GM19438 (cell line): ENCODE data around the gene YARS1.
"Not testable (repeated sequence)": the region's sequence is repeated elsewhere in the genome, so short reads cannot be mapped to it uniquely, and the experiment has no call there.

Experiments used
- ATAC-seq: cut with Tn5 transposase; IDR thresholded peaks from one replicate; pipeline ENCODE4 v1.9.1; 2021; ENCODE audit warnings: low read depth; ENCODE audit not compliant: unreplicated experiment

The YARS1 gene

GRCh38 chr1:32817815-32818786, 943 bp upstream of the YARS1 start:
- ATAC-seq = peak; percentile 4

GRCh38 chr1:32816676-32817158, 441 bp downstream of the YARS1 start:
- ATAC-seq = no peak

GRCh38 chr1:32813941-32814739, 3.0 kb downstream of the YARS1 start:
- ATAC-seq = no peak

GRCh38 chr1:32811917-32812316, 5.2 kb downstream of the YARS1 start:
- ATAC-seq = no peak

GRCh38 chr1:32811265-32811664, 5.9 kb downstream of the YARS1 start:
- ATAC-seq = no peak

- ATAC-seq = no peak
Measured at GRCh38 chr1:32810358-32810757, 6.8 kb downstream of the YARS1 start.

- no peak for ATAC-seq
Measured at GRCh38 chr1:32808580-32808979, 8.6 kb downstream of the YARS1 start.

- no peak for ATAC-seq
Measured at GRCh38 chr1:32806910-32807523, 10.1 kb downstream of the YARS1 start.

GRCh38 chr1:32806290-32806689, 10.9 kb downstream of the YARS1 start:
- no peak for ATAC-seq

- ATAC-seq = not testable (repeated sequence)
Measured at GRCh38 chr1:32804460-32804859, 12.7 kb downstream of the YARS1 start.

- ATAC-seq = no peak
Measured at GRCh38 chr1:32801096-32801715, 16.0 kb downstream of the YARS1 start.

- no peak for ATAC-seq
Measured at GRCh38 chr1:32798679-32799416, 18.3 kb downstream of the YARS1 start.

GRCh38 chr1:32798191-32798590, 19.0 kb downstream of the YARS1 start:
- ATAC-seq = no peak

- no peak for ATAC-seq
Measured at GRCh38 chr1:32797456-32797855, 19.7 kb downstream of the YARS1 start.

- ATAC-seq = not testable (repeated sequence)
Measured at GRCh38 chr1:32795763-32796162, 21.4 kb downstream of the YARS1 start.

GRCh38 chr1:32791881-32792280, 25.3 kb downstream of the YARS1 start:
- ATAC-seq = no peak

GRCh38 chr1:32789356-32789755, 27.8 kb downstream of the YARS1 start:
- not testable (repeated sequence) for ATAC-seq

GRCh38 chr1:32786856-32787255, 30.3 kb downstream of the YARS1 start:
- ATAC-seq = no peak

- ATAC-seq = no peak
Measured at GRCh38 chr1:32784817-32785216, 32.3 kb downstream of the YARS1 start.

GRCh38 chr1:32783851-32784250, 33.3 kb downstream of the YARS1 start:
- ATAC-seq = no peak
